ENCODE data around the gene CPNE4. TPM values are rescaled to one million over a fixed set of nuclear protein-coding genes. Genes with fewer than 3 reads are reported as not detected.

The CPNE4 gene
- total and polyA plus RNA-seq, 9 of the 15 experiments (the other 6 are each of a cell fraction or from before 2014, with no cell fraction given) = not detected

DNA sequence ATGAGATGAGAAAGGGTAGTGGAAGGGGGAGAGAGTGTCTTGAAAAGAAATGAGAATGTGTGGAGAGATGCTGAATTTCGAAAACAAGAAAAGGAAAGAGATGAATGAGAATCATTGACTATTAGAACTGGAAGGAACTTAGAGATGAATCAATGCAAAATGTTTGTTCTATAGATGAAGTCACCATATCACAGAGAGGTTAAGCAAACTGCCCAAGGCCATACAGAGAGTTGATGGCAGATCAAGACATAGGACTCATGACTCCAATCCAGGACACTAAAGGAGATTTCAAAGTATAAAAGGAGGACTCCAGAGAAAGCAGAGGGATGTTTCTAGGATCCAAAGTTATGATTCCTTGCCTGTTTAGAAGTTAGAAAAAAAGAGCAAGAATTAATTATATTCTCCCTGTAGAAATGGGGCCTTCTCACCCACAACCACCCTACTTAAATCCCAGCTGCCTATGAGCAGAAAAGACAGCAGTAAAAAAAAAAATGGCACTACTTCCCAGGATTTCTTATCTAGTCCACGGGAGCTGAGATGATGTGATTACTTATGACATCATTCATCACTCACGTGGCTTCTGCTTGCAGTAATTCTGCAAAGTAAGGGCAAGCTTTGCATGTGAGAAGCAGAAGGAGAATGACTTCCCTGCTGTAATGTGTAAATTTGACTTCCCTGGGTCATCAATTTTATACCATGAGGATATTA, 321.2 kb downstream of the CPNE4 start:
- no peak for ATAC-seq
- TF ChIP-seq ZNF121 (CRISPR knock-in tag; conservative IDR thresholded peaks at IDR 0.05) = no peak
- TF ChIP-seq ATF7 (IDR thresholded peaks at IDR 0.05) = peak; percentile 37; the same call in 1 of the 2 replicates
- TF ChIP-seq, protein P1, sequence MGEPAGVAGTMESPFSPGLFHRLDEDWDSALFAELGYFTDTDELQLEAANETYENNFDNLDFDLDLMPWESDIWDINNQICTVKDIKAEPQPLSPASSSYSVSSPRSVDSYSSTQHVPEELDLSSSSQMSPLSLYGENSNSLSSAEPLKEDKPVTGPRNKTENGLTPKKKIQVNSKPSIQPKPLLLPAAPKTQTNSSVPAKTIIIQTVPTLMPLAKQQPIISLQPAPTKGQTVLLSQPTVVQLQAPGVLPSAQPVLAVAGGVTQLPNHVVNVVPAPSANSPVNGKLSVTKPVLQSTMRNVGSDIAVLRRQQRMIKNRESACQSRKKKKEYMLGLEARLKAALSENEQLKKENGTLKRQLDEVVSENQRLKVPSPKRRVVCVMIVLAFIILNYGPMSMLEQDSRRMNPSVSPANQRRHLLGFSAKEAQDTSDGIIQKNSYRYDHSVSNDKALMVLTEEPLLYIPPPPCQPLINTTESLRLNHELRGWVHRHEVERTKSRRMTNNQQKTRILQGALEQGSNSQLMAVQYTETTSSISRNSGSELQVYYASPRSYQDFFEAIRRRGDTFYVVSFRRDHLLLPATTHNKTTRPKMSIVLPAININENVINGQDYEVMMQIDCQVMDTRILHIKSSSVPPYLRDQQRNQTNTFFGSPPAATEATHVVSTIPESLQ (CRISPR knock-in tag; IDR thresholded peaks at IDR 0.05) = no peak
- in situ Hi-C loops (cut with MboI) (no loop called here), intact Hi-C loops (cut with micrococcal nuclease) (no loop called here)
- BruUV-seq (replicated peaks) = no TSS peak
- no peaks in the 10 kb centered on the region for H3K27me3 ChIP-seq (ENCODE audit: control insufficient read depth in 2 of 2, insufficient read depth in 2 of 2, low read length in 2 of 2)
- H2AFZ ChIP-seq (ENCODE audit: low read depth, low read length) = no peak overlapping the region
- FAIRE-seq = no peak
- H3K4me1 ChIP-seq (replicated peaks in 1 of 2; ENCODE audit: control insufficient read depth in 2 of 2, insufficient read depth in 2 of 2, low read length in 2 of 2) = no peaks in the 10 kb centered on the region; a peak in 1 of 5 replicates
- CTCF ChIA-PET (ENCODE audit: low intra/inter-chr PET ratio) = interaction anchor here (0.6 kb wide), 1 partner anchor 293 kb away, joined by 3 read pairs; no protein-coding TSS in a partner anchor
- no peak overlapping the region for H3K4me3 ChIP-seq
- H3K4me2 ChIP-seq (ENCODE audit: insufficient read depth, low read length) = no peak overlapping the region
- no peaks in the 10 kb centered on the region for H3K9me3 ChIP-seq (replicated peaks; ENCODE audit: control insufficient read depth, insufficient read depth, low read depth, low read length)
- no peaks in the 10 kb centered on the region for H3K9me1 ChIP-seq (ENCODE audit: control insufficient read depth, insufficient read depth, low read length)
- no peak overlapping the region for H3K9ac ChIP-seq (ENCODE audit: insufficient read depth in 1 of 2, low read depth in 2 of 2, low read length in 2 of 2)
- POLR2A ChIA-PET = no interaction called here
- 0% methylated on average over 3 of the region's 3 CpGs for WGBS (ENCODE audit: insufficient coverage, low coverage, missing lambda C conversion rate)
- no peaks in the 10 kb centered on the region for H4K20me1 ChIP-seq (replicated peaks; ENCODE audit: control insufficient read depth, insufficient read depth, low read length)
- no peak for DNase-seq (ENCODE audit: extremely low read depth in 1 of 4, low spot score in 3 of 4)
- no peak overlapping the region for H3K27ac ChIP-seq (ENCODE audit: extremely low read depth, low read depth, low read length)
- no peaks in the 10 kb centered on the region for H3K36me3 ChIP-seq (ENCODE audit: control insufficient read depth, insufficient read depth, low read length)
- no peaks in the 10 kb centered on the region for H3K79me2 ChIP-seq (ENCODE audit: control insufficient read depth, insufficient read depth, low read length)

Data from K562 (cell line).